ENCODE results near the gene ANKRD9. TPM values are rescaled to one million over a fixed set of nuclear protein-coding genes. Genes with fewer than 3 reads are reported as not detected.

The ANKRD9 gene
- total and polyA plus RNA-seq, 12 donors = 94.4 to 264 (median 120) TPM

DNA sequence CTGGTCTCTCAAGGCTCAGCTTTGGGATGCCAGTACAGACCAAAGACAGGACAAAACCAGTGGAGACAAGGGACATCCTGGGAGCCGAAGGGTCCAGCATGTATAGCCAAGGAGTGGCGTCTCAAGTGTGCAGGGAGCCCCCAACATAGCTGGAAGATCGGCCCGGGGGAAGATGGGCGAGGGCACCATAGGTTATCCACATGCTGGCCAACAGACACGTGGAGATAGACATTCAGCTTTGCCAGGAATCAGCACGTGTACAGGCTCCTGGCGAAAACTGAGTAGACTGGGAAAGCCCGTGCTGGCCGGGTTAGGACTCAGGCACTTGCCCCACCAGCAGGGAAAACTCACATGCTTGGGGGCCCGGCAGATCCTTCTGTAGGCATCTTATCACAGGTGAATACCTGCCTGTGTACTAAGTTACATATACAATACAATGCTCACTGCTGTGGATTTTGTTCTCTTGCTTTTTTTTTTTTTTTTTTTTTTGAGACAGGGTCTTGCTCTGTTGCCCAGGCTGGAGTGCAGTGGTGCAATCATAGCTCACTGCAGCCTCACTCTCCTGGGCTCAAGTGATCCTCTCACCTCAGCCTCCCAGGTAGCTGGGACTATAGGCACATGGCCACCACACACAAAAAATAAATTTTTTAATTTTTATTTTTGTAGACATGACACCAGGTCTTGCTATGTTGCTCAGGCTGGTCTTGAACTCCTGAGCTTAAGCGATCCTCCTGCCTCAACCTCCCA is 5.6 kb upstream of the ANKRD9 start:
- no peak for ATAC-seq
- no peak overlapping the region for H3K27ac ChIP-seq
- H3K9me3 ChIP-seq = no peaks in the 10 kb centered on the region
- no peak for DNase-seq
- peaks cover 6 to 20% (median 11%) of the 10 kb centered on the region in 9 donors for H3K4me1 ChIP-seq
- 86 to 87% methylated on average over 12 of the region's 12 CpGs for WGBS, 2 donors
- no peaks in the 10 kb centered on the region for H3K36me3 ChIP-seq
- TF ChIP-seq CTCF (IDR thresholded peaks at IDR 0.05) = no peak
- intact Hi-C loops (cut with DNase I) = loop anchor here in 4 of 10 donors (2.0 to 10.0 kb wide), 4 partner anchors 76 to 200 kb away; partner anchors contain the start of genes CINP (in 1 of the 4), TECPR2 (in 1 of the 4) and ZNF839 (in 1 of the 4)
- H3K27me3 ChIP-seq = no peaks in the 10 kb centered on the region
- no peak overlapping the region for H3K4me3 ChIP-seq

- intact Hi-C loops (cut with DNase I) = loop anchor here in 3 of 10 donors (2.0 to 10.0 kb wide), 3 partner anchors 75 to 199 kb away; partner anchors contain the start of gene ZNF839 (in 1 of the 3)
- Histone ChIP-seq H3K9me3 (no peaks in the 10 kb centered on the region), H3K27ac (no peak overlapping the region), H3K27me3 (no peaks in the 10 kb centered on the region), H3K4me1 (peaks cover 6 to 23% (median 13%) of the 10 kb centered on the region in 9 donors), H3K4me3 (no peak overlapping the region), H3K36me3 (no peaks in the 10 kb centered on the region)
- no peak for TF ChIP-seq CTCF (IDR thresholded peaks at IDR 0.05)
- ATAC-seq = no peak
- 87 to 88% methylated on average over 21 of the region's 21 CpGs for WGBS, 2 donors
- DNase-seq = no peak
Measured at GRCh38 chr14:102513899-102514772, 4.6 kb upstream of the ANKRD9 start.

- no peak overlapping the region for H3K4me3 ChIP-seq
- H3K9me3 ChIP-seq = no peaks in the 10 kb centered on the region
- no peak overlapping the region for H3K27ac ChIP-seq
- H3K4me1 ChIP-seq = peaks cover 6 to 35% (median 16%) of the 10 kb centered on the region in 9 donors
- intact Hi-C loops (cut with DNase I) = loop anchor here in 2 of 10 donors (10.0 kb wide), 2 partner anchors 188 to 198 kb away; partner anchors contain the start of gene ZNF839 (in 1 of the 2)
- H3K27me3 ChIP-seq = no peaks in the 10 kb centered on the region
- ATAC-seq (no peak), DNase-seq (no peak)
- no peak for TF ChIP-seq CTCF (IDR thresholded peaks at IDR 0.05)
- no peaks in the 10 kb centered on the region for H3K36me3 ChIP-seq
- 85 to 89% methylated on average over 11 of the region's 11 CpGs for WGBS, 2 donors
Measured at GRCh38 chr14:102512793-102513300, 3.3 kb upstream of the ANKRD9 start.

DNA sequence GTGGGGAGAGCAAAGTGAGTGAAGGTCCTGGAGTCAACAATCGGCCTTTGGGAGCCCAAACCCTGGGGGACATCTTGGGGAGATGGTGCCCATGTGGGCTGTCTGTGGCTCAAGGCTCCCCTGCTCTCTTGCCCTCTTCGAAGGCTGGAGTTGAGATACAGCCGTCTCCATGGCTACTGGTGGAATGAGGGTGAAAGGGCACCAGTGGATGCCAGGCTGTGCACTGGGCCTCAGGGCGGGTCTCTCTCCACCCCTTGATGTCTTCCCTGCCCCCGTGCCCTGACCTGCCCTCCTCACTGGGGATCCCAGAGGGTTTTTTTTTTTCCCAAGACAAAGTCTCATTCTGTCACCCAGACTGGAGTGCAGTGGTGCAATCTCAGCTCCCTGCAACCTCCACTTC is 2.0 kb upstream of the ANKRD9 start:
- TF ChIP-seq CTCF (IDR thresholded peaks at IDR 0.05) = no peak
- no peak overlapping the region for H3K4me3 ChIP-seq
- no peak overlapping the region for H3K27ac ChIP-seq
- WGBS, 2 donors = 91 to 96% methylated on average over 5 of the region's 5 CpGs
- intact Hi-C loops (cut with DNase I) = loop anchor here in 2 of 10 donors (10.0 kb wide), 2 partner anchors 187 to 197 kb away; partner anchors contain the start of gene ZNF839 (in 1 of the 2)
- no peaks in the 10 kb centered on the region for H3K9me3 ChIP-seq
- no peaks in the 10 kb centered on the region for H3K27me3 ChIP-seq
- ATAC-seq (no peak), DNase-seq (no peak)
- peaks cover 0 to 9% (median 3%) of the 10 kb centered on the region in 9 donors for H3K36me3 ChIP-seq
- H3K4me1 ChIP-seq = peaks cover 3 to 29% (median 16%) of the 10 kb centered on the region in 9 donors

Data from heart right ventricle (tissue), 16 donors.